RPMI8226 (cell line): ENCODE data around the gene REXO4.

ENCODE experiments used
- DNase-seq: peaks from one replicate; pipeline ENCODE4 v3.0.0-alpha.2; 2015

REXO4 gene

DNA sequence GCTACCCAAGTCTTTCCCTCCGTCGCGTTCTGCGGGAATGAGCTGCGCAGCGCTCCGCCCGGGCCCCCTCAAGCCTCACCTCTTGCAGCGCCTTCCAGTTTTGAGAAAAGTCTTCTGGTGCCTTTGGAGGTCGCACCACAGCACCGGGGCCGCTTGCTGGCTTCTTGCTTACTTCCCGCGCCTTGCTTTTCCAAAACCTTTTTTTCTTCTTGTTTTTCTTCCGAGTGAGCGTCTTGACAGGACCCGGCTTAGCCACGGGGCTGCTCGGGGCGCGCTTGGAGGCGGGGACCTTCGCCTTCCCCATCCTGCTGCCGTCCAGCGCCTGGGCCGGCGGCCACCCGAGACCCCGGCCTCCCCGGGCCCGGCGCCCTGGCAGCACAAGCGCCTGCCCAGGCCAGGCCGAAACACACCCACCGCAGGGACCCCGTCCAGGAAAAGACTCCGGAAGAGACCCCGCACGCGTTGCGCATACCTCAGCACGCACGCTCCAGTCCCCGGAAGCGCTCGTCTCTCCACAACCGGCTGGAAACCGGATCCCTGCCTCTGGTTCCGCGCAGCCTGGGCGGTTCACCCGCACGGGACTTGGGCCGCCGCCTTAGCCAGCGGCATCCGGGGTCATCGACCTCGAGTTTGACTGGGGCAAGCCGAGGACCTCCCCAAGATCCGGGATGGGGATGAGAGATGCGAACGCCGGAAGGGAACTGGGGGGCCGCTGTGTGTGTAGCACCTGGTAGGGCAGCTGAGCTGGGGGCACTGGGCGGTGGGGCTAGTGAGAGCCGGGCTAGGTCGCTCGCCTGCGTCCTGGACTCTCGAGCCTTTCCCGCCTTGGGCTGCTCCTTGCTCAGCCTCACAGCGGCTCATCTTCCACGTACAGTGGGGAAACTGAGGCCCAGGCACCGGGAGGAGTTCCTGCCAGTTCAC is at the start of gene REXO4:
Gene REXO4 (minus strand): TSS at position 470 of the 921 bp plus-strand sequence. CDS start 166 bp downstream, at position 304.
- DNase-seq, result peak; percentile 93

DNA sequence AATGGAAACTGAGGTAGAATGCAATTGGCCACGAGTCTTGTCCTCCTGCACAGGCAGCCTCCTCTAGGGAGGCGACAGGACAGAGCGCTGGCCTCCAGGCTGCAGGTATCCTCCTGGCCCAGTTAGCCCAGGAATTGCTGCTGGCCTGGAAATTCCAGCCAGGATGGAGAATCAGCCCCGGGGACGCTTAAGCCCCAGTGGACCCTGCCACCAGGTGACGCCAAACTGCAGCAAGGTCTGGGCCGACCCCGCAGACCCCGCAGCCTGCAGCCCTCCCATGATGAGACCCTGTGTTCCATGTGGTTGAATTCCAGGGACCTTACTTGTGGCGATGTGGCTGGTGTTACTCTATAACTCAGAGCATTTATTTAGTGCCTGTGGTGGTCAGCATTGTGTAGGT is 49.3 kb upstream of the REXO4 start:
- DNase-seq, result no peak

- no peak for DNase-seq
Measured at GRCh38 chr9:133465984-133466383, 48.2 kb upstream of the REXO4 start.

DNA sequence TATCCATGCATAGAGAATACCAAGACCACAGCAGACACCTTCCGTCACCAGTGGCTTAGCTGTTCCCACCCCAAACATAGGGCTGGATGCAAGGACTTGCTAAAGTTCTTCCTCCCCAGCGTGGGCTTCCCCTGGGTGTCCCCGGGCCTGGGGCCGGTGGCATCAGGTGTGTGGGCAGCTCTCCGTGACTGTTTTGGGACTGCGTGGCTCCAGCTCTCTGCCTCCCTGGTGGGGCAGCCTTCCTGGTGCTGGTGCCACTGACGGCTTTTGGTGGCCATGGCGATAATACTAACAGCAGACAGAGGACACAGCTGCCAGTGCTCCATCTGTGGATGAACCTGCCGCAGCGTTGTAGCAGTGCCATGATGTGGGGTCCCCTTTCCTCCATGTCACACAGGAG is 46.8 kb upstream of the REXO4 start:
- no peak for DNase-seq

DNA sequence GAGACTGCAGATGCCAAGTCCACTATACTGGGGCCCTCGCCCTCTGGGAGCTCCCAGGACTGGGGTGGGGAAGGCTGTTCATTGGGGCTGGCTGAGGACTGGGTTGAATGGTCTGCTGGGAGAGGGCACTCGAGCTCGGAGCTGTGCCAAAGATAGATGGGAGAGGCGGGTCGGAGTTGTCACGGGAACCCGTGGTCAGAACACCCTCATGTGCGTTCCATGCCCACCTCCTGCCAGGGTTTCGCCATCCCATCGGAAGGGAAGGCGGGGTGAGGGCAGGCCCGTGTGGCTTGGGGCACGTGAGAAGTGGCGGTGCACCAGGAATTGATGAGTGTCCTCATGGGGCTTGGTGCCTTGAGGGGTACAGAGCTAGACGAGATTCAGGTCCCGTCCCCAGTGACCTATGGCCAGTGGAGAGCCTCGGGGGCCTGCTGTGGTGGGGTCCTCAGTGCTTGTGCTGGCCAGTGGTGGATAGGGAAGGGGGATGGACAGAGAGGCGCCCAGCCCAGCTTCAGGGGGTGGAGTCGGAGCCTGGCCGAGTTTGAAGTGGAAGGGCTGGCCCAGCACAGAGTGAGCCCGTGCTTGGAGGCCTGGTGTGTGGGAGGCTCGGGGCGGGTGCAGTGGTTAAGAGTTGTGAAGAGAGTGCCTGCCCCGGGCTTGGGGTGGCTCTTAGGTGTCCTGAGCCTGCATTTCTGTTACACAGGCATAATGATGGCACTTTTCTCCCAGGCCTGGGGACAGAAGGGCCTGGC is 46.2 kb upstream of the REXO4 start:
- DNase-seq, result no peak

DNA sequence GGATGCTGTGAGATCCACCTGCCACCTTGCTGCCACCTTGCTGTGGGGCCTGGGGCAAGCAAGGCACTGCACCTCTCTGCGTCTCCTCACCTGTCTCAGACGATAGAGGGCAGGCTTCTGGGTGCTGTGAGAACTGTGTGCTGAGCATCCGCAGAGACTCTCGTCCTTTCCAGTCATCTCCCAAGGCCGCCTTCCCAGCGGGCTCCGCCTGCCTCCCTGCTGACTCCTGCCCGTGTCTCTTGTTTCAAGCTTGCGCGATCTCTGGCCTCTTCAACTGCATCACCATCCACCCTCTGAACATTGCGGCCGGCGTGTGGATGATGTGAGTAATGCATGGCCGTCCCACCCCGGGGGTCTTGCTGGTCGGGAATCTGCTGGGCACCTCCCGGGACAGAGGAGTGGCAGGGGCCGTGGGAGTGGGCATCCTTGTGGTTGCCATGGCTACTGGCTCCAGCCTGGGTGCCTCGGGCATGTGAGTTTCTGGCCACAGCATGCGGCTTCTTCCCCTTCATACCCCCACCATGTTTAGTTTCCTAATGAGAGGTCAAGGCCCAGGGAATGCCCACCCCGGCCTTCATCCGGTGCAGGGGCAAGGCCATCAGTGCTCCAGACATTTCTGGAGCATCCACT is 45.5 kb upstream of the REXO4 start:
- DNase-seq, result peak; percentile 72

DNA sequence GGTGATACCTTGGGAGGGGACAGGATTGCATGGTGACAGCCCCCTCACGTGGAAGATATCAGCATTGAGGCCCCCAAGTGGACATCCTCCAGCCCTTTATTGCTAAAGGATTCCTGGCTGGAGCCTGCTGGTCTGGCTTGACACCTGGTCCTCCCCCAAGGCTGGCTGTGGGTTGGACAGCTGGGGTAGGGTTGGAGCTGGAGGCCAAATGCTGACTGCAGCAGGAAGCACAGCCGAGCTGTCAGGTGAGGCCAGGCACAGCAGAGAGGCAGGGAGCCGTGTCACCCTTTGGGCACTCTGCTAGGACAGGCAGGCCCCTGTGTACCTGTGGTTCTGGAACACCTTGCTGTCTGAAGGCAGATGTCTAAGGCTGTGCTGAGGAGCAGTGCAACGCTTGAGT is 44.2 kb upstream of the REXO4 start:
- peak; percentile 94 for DNase-seq

DNA sequence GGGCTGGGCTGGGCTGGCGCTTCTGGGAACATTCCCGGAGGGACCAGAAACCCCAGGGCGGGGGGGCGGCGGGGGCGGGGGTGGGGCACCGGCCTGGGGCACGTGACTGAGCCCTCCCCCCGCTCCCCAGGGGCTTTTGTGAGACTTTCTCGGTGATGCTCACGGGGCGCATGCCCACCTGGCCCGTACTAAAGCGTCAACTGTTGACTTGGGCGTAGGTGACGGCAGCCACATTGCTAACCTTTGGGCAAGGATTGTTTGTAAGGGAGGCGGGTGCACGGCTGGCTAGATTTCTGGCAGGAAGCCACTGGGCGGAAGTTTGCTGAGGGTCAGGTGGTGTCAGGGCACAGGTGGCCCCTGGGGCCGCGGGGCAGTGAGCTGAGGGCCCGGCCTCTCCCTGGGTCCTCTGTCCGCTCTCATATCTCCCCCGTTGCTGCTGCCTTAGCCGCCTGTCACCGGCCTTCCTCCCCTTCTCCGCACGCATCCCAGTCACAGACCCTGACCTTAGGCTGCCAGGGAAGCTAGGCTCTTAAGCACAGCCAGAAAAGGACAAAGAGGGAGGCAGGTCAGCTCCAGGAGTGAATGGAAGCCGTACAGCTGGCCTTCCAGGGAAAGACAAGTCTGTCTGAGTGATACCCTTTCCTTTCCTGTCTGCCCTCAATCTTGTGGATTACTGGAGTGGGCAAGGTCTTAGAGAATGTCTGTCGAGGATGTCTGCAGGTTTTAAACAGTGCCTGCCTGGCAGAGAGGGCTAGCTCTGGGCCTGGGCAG is 42.8 kb upstream of the REXO4 start:
- DNase-seq, result peak; percentile 94

DNA sequence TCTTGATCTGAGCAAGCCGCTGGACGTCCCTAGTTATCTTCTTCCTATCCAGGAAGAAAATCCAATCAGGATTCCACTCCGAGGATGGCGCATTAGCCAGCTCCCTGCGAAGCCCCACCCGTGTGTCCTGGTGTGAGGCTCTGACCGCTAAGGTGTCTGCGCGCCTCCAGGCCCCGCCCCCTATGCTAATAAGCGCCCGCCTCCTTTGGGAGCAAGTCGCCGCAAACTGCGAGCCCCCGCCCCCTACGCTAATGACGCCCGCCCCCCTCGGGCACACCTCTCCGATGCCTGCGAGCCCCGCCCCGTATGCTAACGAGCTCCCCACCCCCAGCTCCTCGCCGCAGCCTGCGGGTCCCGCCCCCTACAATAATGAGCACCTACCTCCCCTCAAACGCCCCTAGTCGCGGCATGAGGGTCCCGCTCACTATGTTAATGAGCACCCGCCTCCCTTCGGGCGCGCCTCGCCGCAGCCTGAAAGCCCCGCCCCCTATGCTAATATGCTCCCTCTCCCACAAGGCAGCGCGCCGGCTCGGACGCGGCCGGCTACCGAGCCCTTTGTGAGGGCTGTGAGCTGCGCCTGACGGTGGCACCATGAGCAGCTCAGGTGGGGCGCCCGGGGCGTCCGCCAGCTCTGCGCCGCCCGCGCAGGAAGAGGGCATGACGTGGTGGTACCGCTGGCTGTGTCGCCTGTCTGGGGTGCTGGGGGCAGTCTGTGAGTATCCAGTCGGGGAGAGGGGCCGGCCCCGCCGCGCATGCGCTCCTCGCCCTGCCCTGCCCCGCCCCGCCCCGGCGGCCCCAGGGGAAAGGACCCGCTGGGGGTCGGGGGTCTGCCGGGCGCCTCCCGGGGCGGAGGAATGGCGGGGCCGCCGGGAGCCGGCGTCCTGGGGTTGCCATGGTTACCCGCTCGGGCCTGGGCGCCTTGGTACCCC is 41.9 kb upstream of the REXO4 start, which contains the start of gene CACFD1:
Gene CACFD1 (plus strand): TSS at position 503 of the 929 bp plus-strand sequence. CDS start 89 bp downstream, at position 592.
- DNase-seq, result peak; percentile 99

GRCh38 chr9:133458643-133459312 is 41.0 kb upstream of the REXO4 start:
- DNase-seq, result no peak

GRCh38 chr9:133457748-133458147 is 39.9 kb upstream of the REXO4 start:
- no peak for DNase-seq

GRCh38 chr9:133457233-133457632 is 39.4 kb upstream of the REXO4 start:
- DNase-seq, result peak; percentile 54

DNA sequence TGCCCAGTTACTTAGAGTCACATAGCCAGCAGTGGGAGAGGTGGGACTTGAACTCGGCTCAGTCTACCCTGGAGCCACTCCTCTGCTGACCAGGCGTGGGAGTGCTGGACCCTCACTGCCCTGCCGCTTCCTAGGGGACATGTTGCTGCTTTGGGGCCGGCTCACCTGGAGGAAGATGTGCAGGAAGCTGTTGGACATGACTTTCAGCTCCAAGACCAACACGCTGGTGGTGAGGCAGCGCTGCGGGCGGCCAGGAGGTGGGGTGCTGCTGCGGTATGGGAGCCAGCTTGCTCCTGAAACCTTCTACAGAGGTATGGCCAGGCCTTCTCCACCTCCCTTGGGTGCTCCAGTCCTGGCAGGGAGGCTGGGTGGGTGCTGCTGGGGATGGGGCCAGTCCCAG is 38.6 kb upstream of the REXO4 start:
- peak; percentile 43 for DNase-seq

GRCh38 chr9:133455936-133456335 is 38.1 kb upstream of the REXO4 start:
- no peak for DNase-seq

GRCh38 chr9:133454943-133455673 is 37.3 kb upstream of the REXO4 start:
- DNase-seq, result no peak

GRCh38 chr9:133454325-133454724 is 36.5 kb upstream of the REXO4 start:
- DNase-seq, result no peak

DNA sequence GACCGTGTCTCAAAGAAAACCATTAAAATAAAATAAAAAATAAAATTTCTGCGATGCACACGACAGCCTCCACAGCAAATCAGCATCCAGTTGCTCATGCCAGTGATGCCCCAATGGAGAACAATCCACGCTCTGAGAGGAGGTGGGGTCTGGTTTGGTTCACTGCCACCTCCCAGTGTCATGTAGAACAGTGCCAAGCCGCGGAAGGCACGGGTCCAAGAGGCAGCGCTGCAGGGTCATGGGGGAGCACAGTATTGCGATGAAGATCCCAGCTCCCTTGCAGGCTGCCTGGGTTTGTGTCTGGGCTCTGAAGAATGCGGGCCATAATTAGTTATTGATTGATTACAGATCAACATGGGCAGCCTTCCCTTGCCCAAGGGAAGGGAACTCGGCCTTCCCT is 35.8 kb upstream of the REXO4 start:
- DNase-seq, result no peak

- no peak for DNase-seq
Measured at GRCh38 chr9:133452562-133452961, 34.8 kb upstream of the REXO4 start.

- DNase-seq, result peak; percentile 49
Measured at GRCh38 chr9:133451865-133452264, 34.1 kb upstream of the REXO4 start.

GRCh38 chr9:133449760-133450159 is 31.9 kb upstream of the REXO4 start:
- DNase-seq, result peak; percentile 46
